Loucy (cell line): ENCODE data around the gene CTBP2.

Experiments used
- H2AFZ ChIP-seq: fragments of 200-600 bp; sonication (generic); 2 replicates; pipeline ENCODE4 v1.6.0; 2016; ENCODE audit warnings: antibody characterized with exemption, mild to moderate bottlenecking, low read length, moderate library complexity
- H3F3A ChIP-seq: fragments of 200-600 bp; 2 replicates; pipeline ENCODE4 v1.6.0; 2016; ENCODE audit warnings: antibody characterized with exemption, low read depth, mild to moderate bottlenecking
- H3K27me3 ChIP-seq: fragments of 200-600 bp; sonication (generic); 2 replicates; pipeline ENCODE4 v1.6.1; 2014; ENCODE audit warnings: low read length, mild to moderate bottlenecking; ENCODE audit not compliant: insufficient read depth, poor library complexity, severe bottlenecking
- H3K36me3 ChIP-seq: fragments of 200-600 bp; sonication (generic); 2 replicates; pipeline ENCODE4 v1.6.1; 2016; ENCODE audit warnings: low read length; ENCODE audit not compliant: insufficient read depth
- H3K4me1 ChIP-seq: fragments of 200-600 bp; sonication (generic); 2 replicates; pipeline ENCODE4 v1.5.1; 2014; ENCODE audit warnings: low read length, mild to moderate bottlenecking; ENCODE audit not compliant: insufficient read depth, poor library complexity, severe bottlenecking
- H3K4me2 ChIP-seq: fragments of 200-600 bp; sonication (generic); 2 replicates; pipeline ENCODE4 v1.6.0; 2014; ENCODE audit warnings: antibody characterized with exemption, low read length, low read depth, mild to moderate bottlenecking; ENCODE audit not compliant: poor library complexity, severe bottlenecking
- H3K4me3 ChIP-seq: fragments of 200-600 bp; sonication (generic); 2 replicates; pipeline ENCODE4 v1.5.1; 2014; ENCODE audit warnings: low read length, mild to moderate bottlenecking, mixed read lengths; ENCODE audit not compliant: poor library complexity, severe bottlenecking
- H3K79me2 ChIP-seq: fragments of 200-600 bp; sonication (generic); 2 replicates; pipeline ENCODE4 v1.6.1; 2014; ENCODE audit warnings: low read length; ENCODE audit not compliant: insufficient read depth
- H3K9ac ChIP-seq: fragments of 200-600 bp; sonication (generic); 2 replicates; pipeline ENCODE4 v1.6.0; 2014; ENCODE audit warnings: mild to moderate bottlenecking, low read depth, low read length, moderate library complexity; ENCODE audit not compliant: poor library complexity, severe bottlenecking
- H3K9me2 ChIP-seq: fragments of 200-600 bp; sonication (generic); replicated peaks from 2 replicates; pipeline ENCODE4 v1.6.1; 2016; ENCODE audit warnings: low read depth, low read length, mixed read lengths
- H3K9me3 ChIP-seq: fragments of 200-600 bp; sonication (generic); 2 replicates; pipeline ENCODE4 v1.6.1; 2014; ENCODE audit warnings: mild to moderate bottlenecking, antibody characterized with exemption, low read length, low read depth; ENCODE audit not compliant: insufficient read depth
- H4K20me1 ChIP-seq: fragments of 200-600 bp; sonication (generic); 2 replicates; pipeline ENCODE4 v1.6.0; 2014; ENCODE audit warnings: antibody characterized with exemption, low read length, mild to moderate bottlenecking; ENCODE audit not compliant: insufficient read depth, poor library complexity, severe bottlenecking
- CTCF ChIP-seq: fragments of 200-600 bp; sonication (generic); conservative IDR thresholded peaks from 2 replicates; pipeline ENCODE4 v1.5.1; 2014; ENCODE audit warnings: mild to moderate bottlenecking, antibody characterized with exemption, low read length
- EZH2phosphoT487 ChIP-seq: fragments of 200-600 bp; IDR thresholded peaks from 2 replicates; pipeline ENCODE4 v1.6.1; 2018; ENCODE audit warnings: antibody characterized with exemption, mild to moderate bottlenecking, moderate library complexity, borderline replicate concordance

The CTBP2 gene

GRCh38 chr10:125022671-125023070 is 137.7 kb downstream of the CTBP2 start:
- H3K4me2 ChIP-seq, result no peak overlapping the region
- H3K4me3 ChIP-seq, result no peak overlapping the region
- no peaks in the 10 kb centered on the region for H3K9me2 ChIP-seq
- H3K27me3 ChIP-seq, result no peaks in the 10 kb centered on the region
- no peaks in the 10 kb centered on the region for H4K20me1 ChIP-seq
- H3K9ac ChIP-seq, result no peak overlapping the region
- H3K9me3 ChIP-seq, result no peaks in the 10 kb centered on the region
- TF ChIP-seq CTCF (no peak), EZH2phosphoT487 (no peak)
- H3K36me3 ChIP-seq, result no peaks in the 10 kb centered on the region
- no peak overlapping the region for H2AFZ ChIP-seq
- H3K4me1 ChIP-seq, result no peaks in the 10 kb centered on the region
- H3K79me2 ChIP-seq, result no peaks in the 10 kb centered on the region
- H3F3A ChIP-seq, result no peaks in the 10 kb centered on the region

GRCh38 chr10:125021686-125022344 is 138.5 kb downstream of the CTBP2 start:
- Histone ChIP-seq H3K36me3 (no peaks in the 10 kb centered on the region), H3K79me2 (no peaks in the 10 kb centered on the region), H3K4me3 (no peak overlapping the region), H3K9ac (no peak overlapping the region), H4K20me1 (no peaks in the 10 kb centered on the region), H2AFZ (no peak overlapping the region), H3F3A (no peaks in the 10 kb centered on the region), H3K9me2 (no peaks in the 10 kb centered on the region), H3K4me2 (no peak overlapping the region), H3K4me1 (no peaks in the 10 kb centered on the region), H3K9me3 (no peaks in the 10 kb centered on the region), H3K27me3 (no peaks in the 10 kb centered on the region)
- TF ChIP-seq EZH2phosphoT487 (no peak), CTCF (no peak)

GRCh38 chr10:125020871-125021270 is 139.5 kb downstream of the CTBP2 start:
- H3K4me2 ChIP-seq, result no peak overlapping the region
- no peaks in the 10 kb centered on the region for H3K27me3 ChIP-seq
- H3K4me3 ChIP-seq, result no peak overlapping the region
- no peaks in the 10 kb centered on the region for H3K9me2 ChIP-seq
- H3K79me2 ChIP-seq, result no peaks in the 10 kb centered on the region
- no peak overlapping the region for H3K9ac ChIP-seq
- no peaks in the 10 kb centered on the region for H3K4me1 ChIP-seq
- H2AFZ ChIP-seq, result no peak overlapping the region
- no peaks in the 10 kb centered on the region for H4K20me1 ChIP-seq
- no peak for TF ChIP-seq CTCF
- TF ChIP-seq EZH2phosphoT487, result no peak
- no peaks in the 10 kb centered on the region for H3K9me3 ChIP-seq
- H3K36me3 ChIP-seq, result no peaks in the 10 kb centered on the region
- no peaks in the 10 kb centered on the region for H3F3A ChIP-seq
